DND-41 (cell line): ENCODE measurements around the gene OBSCN.

ENCODE experiments used
- ATAC-seq: fragments of 200-7000 bp; cut with Tn5 transposase; 3 replicates; pipeline ENCODE4 v1.9.1; 2021; ENCODE audit warnings: low read depth; ENCODE audit not compliant: insufficient read depth
- DNase-seq: peaks from one replicate; pipeline ENCODE4 v3.0.0-alpha.2; 2020
- H2AFZ ChIP-seq: 2 replicates; pipeline ENCODE4 v1.6.0; 2012; ENCODE audit warnings: low read depth, low read length
- H3K27ac ChIP-seq: 2 replicates; pipeline ENCODE4 v1.5.1; 2012; ENCODE audit warnings: low read length, inconsistent platforms
- H3K27me3 ChIP-seq: fragments of 200-600 bp; sonication (generic); 2 replicates; pipeline ENCODE4 v1.6.0; 2012; ENCODE audit warnings: low read length, mild to moderate bottlenecking, inconsistent platforms; ENCODE audit not compliant: insufficient read depth, poor library complexity
- H3K36me3 ChIP-seq: 2 replicates; pipeline ENCODE4 v1.5.1; 2012; ENCODE audit warnings: low read length, inconsistent platforms; ENCODE audit not compliant: insufficient read depth
- H3K4me1 ChIP-seq: 2 replicates; pipeline ENCODE4 v1.5.1; 2012; ENCODE audit warnings: mild to moderate bottlenecking, low read length; ENCODE audit not compliant: insufficient read depth
- H3K4me2 ChIP-seq: 2 replicates; pipeline ENCODE4 v1.6.0; 2012; ENCODE audit warnings: mild to moderate bottlenecking, moderate library complexity, low read length, inconsistent platforms; ENCODE audit not compliant: insufficient read depth
- H3K4me3 ChIP-seq, 2 experiments: fragments of 200-600 bp in 1 of 2; shearing (Covaris generic) in 1 of 2; 2 replicates each; pipeline ENCODE4 v1.5.1; 2012 to 2016; ENCODE audit warnings: inconsistent platforms in 2 of 2, low read length in 2 of 2, mild to moderate bottlenecking in 2 of 2, low read depth in 1 of 2, moderate library complexity in 1 of 2
- H3K79me2 ChIP-seq: 2 replicates; pipeline ENCODE4 v1.6.0; 2012; ENCODE audit warnings: low read length, inconsistent platforms; ENCODE audit not compliant: insufficient read depth
- H3K9ac ChIP-seq: 2 replicates; pipeline ENCODE4 v1.6.0; 2012; ENCODE audit warnings: low read depth, mild to moderate bottlenecking, inconsistent platforms, low read length, moderate library complexity
- H3K9me3 ChIP-seq: 2 replicates; pipeline ENCODE4 v1.5.1; 2012; ENCODE audit warnings: low read length, moderate library complexity, mild to moderate bottlenecking, inconsistent platforms; ENCODE audit not compliant: insufficient read depth, severe bottlenecking
- H4K20me1 ChIP-seq: 2 replicates; pipeline ENCODE4 v1.6.0; 2012; ENCODE audit warnings: low read length; ENCODE audit not compliant: insufficient read depth
- CTCF ChIP-seq: IDR thresholded peaks from 2 replicates; pipeline ENCODE4 v1.5.1; 2012; ENCODE audit warnings: borderline replicate concordance, low read length, moderate library complexity, mild to moderate bottlenecking; ENCODE audit not compliant: poor library complexity, severe bottlenecking; ENCODE audit errors: extremely low read depth
- EZH2 ChIP-seq: IDR thresholded peaks from 3 replicates; pipeline ENCODE4 v1.6.1; 2012; ENCODE audit warnings: borderline replicate concordance, low read depth, mild to moderate bottlenecking, moderate library complexity, low read length, inconsistent platforms; ENCODE audit not compliant: severe bottlenecking

The OBSCN gene

DNA sequence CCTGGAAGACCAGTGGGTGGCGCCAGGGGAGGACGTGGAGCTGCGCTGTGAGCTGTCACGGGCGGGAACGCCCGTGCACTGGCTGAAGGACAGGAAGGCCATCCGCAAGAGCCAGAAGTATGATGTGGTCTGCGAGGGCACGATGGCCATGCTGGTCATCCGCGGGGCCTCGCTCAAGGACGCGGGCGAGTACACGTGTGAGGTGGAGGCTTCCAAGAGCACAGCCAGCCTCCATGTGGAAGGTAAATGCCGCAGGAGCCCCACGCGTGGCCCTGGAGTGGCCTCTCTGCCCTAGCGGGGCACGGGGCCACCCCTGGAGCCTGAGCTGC, 75.2 kb downstream of the OBSCN start:
- TF ChIP-seq EZH2, result no peak
- no peak for TF ChIP-seq CTCF
- H3K9ac ChIP-seq, result no peak overlapping the region
- no peak overlapping the region for H2AFZ ChIP-seq
- no peak overlapping the region for H3K4me3 ChIP-seq
- ATAC-seq (no peak), DNase-seq (no peak)
- no peaks in the 10 kb centered on the region for H3K9me3 ChIP-seq
- H4K20me1 ChIP-seq, result 0 out of 2 replicates have a peak, but pooled peaks cover 3% of the 10 kb centered on the region
- H3K79me2 ChIP-seq, result no peaks in the 10 kb centered on the region
- H3K27me3 ChIP-seq, result no peaks in the 10 kb centered on the region
- no peak overlapping the region for H3K4me2 ChIP-seq
- no peaks in the 10 kb centered on the region for H3K4me1 ChIP-seq
- H3K27ac ChIP-seq, result no peak overlapping the region
- H3K36me3 ChIP-seq, result peaks cover 77% of the 10 kb centered on the region

GRCh38 chr1:228283476-228284147, 75.8 kb downstream of the OBSCN start:
- Histone ChIP-seq H2AFZ (no peak overlapping the region), H3K27ac (no peak overlapping the region), H3K4me2 (no peak overlapping the region), H4K20me1 (0 out of 2 replicates have a peak, but pooled peaks cover 1% of the 10 kb centered on the region), H3K4me3 (no peak overlapping the region), H3K9me3 (no peaks in the 10 kb centered on the region), H3K4me1 (no peaks in the 10 kb centered on the region), H3K79me2 (no peaks in the 10 kb centered on the region), H3K9ac (no peak overlapping the region), H3K27me3 (no peaks in the 10 kb centered on the region), H3K36me3 (peaks cover 79% of the 10 kb centered on the region)
- DNase-seq (no peak), ATAC-seq (no peak)
- TF ChIP-seq EZH2, result no peak
- TF ChIP-seq CTCF, result no peak

DNA sequence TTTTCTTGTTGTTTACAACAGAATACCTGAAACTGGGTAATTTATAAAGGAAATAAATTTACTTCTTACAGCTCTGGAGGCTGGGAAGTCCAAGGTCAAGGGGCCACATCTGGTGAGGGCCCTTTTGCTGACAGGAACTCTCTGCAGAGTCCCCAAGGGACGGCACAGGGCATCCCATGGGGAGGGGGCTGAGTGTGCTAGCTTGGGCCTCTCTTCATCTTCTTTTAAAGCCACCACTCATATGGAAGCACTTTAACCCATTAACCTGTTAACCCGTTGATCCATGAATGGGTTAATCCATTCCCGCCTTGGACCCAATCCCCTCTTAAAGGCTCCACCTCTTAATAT, 76.3 kb downstream of the OBSCN start:
- Histone ChIP-seq H3K4me2 (no peak overlapping the region), H3K4me3 (no peak overlapping the region), H3K36me3 (peaks cover 79% of the 10 kb centered on the region), H3K79me2 (no peaks in the 10 kb centered on the region), H4K20me1 (no peaks in the 10 kb centered on the region), H3K4me1 (no peaks in the 10 kb centered on the region), H3K9ac (no peak overlapping the region), H2AFZ (no peak overlapping the region), H3K27me3 (no peaks in the 10 kb centered on the region), H3K9me3 (no peaks in the 10 kb centered on the region), H3K27ac (no peak overlapping the region)
- ATAC-seq (no peak), DNase-seq (no peak)
- TF ChIP-seq EZH2 (no peak), CTCF (no peak)
